ENCODE measurements around the gene RBM46.
"Not testable (repeated sequence)": the region's sequence is repeated elsewhere in the genome, so short reads cannot be mapped to it uniquely, and the experiment has no call there.

RBM46 gene

DNA sequence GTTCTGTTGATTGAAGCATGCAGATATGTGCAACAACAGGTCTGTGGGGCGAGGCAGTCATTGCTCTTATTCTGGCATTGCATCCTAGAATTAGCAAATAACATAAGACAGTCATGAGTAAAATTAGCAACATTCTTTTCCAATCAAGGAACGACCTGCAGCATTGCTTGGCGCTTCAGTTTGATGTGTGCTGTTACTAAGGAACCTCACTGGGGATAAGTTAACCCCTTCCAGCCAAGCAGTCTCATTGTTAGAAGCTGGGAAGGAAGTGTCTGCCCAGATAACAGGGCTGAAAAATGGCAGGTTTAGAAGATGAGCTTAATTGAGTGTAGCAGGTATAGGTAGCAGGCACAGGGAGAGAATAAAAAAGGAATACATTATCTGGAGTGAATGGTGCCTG is 55.4 kb downstream of the RBM46 start:
- no peak for DNase-seq (ENCODE audit: low read depth in 3 of 3)

GRCh38 chr4:154838155-154838554 is 57.1 kb downstream of the RBM46 start:
- DNase-seq (ENCODE audit: low read depth in 3 of 3): no peak

DNA sequence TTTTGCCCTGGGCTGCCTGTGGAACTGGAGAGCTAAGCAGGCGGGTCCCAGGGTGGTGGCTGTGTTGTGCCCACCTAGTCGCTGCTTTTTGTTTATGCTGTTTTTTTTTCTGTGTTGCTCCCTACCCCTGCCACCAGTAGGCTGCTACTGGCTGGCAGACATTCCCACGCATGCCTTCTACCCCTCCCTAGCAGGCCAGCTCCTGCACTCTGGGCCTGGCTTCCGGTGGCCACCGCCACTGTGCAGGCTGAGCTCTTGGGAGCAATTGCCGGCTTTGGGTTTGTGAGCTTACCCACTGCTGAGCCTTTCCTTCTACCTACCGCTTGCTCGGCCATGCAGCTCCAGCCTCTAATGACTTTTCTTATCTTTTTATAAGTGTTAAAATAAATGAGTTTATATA is 57.6 kb downstream of the RBM46 start:
- no peak for DNase-seq (ENCODE audit: low read depth in 3 of 3)

- DNase-seq (ENCODE audit: low read depth in 3 of 3): no peak
These were observed 73.3 kb downstream of the RBM46 start for GRCh38 chr4:154854362-154854761.

GRCh38 chr4:154858166-154858565 is 77.1 kb downstream of the RBM46 start:
- no peak for DNase-seq (ENCODE audit: low read depth in 3 of 3)

DNA sequence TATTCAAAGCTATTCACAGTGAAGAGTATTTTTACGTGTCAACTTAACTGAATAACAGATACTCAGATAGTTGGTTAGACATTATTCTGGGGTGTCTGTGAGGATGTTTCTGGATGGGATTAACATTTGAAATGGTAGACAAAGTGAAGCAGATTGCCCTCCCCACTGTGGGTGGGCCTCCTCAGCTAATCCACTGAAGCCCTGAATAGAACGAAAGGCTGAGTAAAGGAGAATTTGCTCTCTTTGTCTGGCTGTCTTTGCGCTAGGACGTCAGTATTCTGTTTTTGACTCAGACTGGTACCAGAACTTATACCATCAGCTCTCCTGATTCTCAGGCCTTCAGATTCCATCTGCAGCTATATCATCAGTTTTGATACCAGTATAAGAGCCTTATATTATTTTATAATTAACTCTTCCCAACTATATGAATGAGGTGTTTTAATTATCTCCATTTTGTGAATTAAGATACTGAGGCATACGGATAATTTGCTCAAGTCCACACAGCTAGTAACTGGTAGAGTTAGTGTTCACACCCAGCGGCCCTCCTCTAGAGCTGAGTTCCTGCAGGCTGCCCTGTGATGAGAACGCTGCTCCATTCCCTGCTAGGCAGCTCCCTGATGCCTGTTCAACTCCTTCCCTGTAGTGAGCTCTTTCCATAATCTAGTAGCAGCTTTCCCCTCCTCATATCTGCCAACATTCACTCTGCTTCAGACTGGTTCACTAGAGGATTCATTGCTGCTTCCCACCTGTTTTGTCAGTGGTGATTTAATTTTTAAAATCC is 87.5 kb downstream of the RBM46 start:
- no peak for DNase-seq (ENCODE audit: low read depth in 3 of 3)

GRCh38 chr4:154869301-154869700 is 88.2 kb downstream of the RBM46 start:
- DNase-seq (ENCODE audit: low read depth in 3 of 3): no peak

GRCh38 chr4:154872198-154872597 is 91.1 kb downstream of the RBM46 start:
- DNase-seq (ENCODE audit: low read depth in 3 of 3): no peak

DNA sequence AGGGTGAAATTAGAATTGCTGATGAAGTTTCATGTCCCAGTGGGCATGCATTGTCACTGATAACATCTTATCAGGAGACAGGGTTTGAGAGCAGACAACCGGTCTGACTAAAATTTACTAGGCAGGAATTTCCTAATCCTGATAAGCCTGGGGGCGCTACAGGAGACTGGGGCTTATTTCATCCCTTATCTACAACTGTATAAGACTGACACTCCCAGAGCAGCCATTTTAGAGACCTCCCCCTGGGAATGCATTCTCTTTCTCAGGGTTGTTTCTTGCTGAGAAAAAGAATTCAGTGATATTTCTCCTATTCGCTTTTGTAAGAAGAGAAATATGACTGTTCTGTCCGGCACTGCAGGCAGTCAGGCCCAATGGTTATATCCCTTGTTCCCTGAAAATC is 93.0 kb downstream of the RBM46 start:
- not testable (repeated sequence) for DNase-seq (ENCODE audit: low read depth in 3 of 3)

GRCh38 chr4:154877110-154877760 is 96.2 kb downstream of the RBM46 start:
- no peak for DNase-seq (ENCODE audit: low read depth in 3 of 3)

Measured in stimulated activated CD4-positive, alpha-beta T cell treated with anti-CD3 and anti-CD28 coated beads, TNF-alpha, amount 100 ng/mL, for 24 hours (primary cell).